NCI-H128 (cell line): ENCODE measurements around the gene MRPL23.

Experiments
- DNase-seq: peaks from one replicate; lab custom pipeline; 2025; ENCODE audit not compliant: unreplicated experiment; lab: John Stamatoyannopoulos, UW

Gene MRPL23

GRCh38 chr11:1988667-1989317, 41.7 kb downstream of the MRPL23 start:
- no peak for DNase-seq

GRCh38 chr11:1989953-1990352, 42.8 kb downstream of the MRPL23 start:
- DNase-seq, result no peak

DNA sequence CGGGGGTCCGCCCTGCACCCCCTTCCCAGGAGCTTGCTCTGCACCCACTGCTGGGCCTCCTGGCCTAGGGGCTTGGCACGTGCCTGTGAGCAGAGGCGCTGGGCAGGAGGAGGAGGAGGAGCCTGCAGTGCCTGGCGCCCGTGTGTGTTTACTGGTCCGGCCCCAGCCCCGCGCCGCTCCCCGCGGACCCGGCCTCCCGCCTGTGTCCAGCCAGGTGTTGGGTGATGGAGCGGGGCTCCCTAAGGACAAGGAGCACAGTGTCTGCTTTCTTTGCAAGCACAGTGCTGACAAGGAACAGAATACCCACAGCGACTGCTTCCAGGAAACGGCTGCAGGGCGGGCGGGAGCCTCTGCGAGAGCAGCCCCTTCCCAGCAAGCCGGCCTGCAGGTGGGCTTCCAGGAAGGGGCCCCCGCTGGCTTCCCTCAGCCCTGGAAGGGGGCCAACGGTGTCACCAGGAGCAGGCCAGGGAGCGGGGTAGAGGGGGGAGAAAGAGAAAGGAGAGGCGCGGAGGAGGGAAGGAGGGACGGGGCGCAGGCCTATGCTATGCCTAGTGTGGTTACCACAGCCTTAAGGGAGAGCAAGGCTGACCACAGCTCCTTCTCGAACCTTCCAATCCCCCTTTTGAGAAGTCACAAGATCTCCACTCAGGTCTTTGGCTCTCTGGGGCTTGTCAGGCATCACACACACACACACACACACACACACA, 43.9 kb downstream of the MRPL23 start:
- DNase-seq, result no peak

DNA sequence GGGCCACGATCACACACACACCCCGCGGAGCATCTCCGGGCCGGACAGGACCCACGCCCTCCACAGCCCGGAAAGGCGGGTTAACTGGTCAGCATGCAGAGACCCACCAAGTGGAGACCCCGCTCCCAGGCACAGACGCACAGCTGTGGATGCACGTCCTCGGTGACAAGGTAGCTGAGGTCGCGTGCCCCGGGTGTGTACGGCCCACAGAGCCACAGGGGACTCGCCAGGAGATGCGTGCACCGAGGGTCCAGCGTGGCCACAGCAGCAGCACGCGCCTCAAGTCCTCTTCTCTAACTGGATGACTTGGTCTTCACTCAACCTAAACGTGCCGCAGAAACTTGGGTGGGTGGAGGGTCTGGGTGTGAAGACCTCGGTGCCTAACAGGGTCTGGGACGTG, 45.0 kb downstream of the MRPL23 start:
- DNase-seq, result no peak

GRCh38 chr11:1994121-1994520, 47.0 kb downstream of the MRPL23 start:
- DNase-seq, result no peak

DNA sequence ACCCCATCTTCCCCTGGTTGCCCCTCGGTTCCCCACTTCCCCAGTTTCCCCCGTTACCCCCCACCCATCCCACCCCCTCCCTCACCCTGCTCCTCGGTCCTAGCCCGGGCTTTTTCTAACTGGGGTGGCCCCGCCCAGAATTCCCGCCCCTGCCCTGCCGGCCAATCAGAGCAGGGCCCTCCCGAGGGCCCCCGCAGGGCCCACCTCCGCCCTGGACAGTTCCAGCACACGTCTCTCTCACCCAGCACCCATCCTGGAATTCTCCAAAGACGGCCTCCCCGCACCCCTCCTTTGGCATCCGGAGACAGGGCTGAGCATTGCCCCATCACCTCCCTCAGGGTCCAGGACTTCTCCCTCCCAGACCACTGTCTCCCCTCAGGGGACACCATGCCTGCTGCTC, 50.6 kb downstream of the MRPL23 start, which contains the start of gene H19:
H19 (minus strand) TSS at position 88 of the 400 bp plus-strand sequence.
- DNase-seq, result no peak

GRCh38 chr11:1998290-1998689, 51.2 kb downstream of the MRPL23 start:
- no peak for DNase-seq

DNA sequence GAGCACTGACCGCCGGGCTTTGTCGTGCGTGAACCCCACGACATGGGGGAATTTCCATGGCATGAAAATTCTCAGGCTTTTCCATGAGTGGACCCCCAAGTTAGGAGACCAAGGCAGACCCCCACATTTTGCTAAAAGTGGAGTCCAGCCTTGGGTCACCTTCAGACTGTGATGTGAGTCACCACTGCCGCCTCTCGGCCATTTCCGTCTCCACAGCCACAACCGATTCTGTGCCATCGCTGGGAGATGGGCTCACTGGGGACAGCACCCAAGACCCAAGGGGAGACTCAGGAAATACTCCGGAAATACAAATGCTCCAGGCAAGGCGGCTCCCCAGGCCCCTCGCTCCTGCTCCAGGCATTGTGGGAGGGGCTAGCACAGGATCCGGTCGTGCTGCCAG, 51.7 kb downstream of the MRPL23 start:
- DNase-seq, result no peak

DNA sequence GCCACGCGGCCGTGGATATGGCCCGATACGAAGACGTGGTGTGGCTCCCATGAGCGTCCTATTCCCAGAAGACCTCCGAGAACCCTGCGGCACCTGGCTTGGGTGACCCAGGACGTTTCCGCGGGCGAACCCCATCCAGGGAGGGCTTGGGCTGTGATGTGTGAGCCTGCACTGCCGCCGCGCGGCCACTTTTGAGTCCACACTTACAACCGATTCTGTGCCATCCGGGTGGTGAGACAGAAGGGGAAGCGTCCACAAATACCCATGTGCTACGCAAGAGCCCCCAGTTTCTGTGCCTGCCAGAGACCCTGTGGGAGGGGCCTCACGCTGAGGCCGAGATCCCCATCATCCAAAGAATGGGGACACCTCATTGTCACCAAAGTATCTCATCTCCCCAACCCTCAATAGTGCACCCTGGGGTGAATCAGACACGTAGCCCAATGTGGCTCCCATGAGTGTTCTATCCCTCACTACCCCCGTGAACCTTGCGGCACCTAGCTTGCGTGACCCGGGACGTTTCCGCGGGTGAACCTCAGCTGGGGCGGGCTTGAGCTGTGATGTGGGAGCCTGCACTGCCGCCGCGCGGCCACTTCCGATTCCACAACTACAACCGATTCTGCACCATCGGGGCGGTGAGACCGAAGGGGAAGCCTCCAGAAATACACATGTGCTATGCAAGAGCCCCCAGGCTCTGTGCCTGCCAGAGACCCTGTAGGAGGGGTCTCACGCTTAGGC, 55.1 kb downstream of the MRPL23 start:
- DNase-seq, result no peak

GRCh38 chr11:2002807-2003206, 55.7 kb downstream of the MRPL23 start:
- no peak for DNase-seq

DNA sequence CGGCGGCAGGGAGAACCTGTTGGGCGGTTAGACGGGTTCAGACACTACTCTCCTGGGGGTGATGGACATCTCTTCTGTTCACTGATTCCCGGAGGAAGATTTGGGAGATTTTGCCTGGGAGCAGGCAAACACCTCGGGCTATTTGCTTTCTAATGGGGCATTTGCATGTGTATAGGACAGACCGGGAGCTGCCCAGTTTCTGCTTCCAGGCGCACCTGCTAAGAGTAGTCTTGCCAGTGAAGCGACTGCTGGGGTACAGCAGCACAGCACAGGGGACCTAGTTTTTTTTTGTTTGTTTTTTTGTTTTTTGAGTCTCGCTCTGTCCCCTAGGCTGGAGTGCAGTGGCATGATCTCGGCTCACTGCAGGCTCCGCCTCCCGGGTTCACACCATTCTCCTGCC, 57.3 kb downstream of the MRPL23 start:
- DNase-seq, result no peak
